ENCODE data around the gene MACROD2.

The MACROD2 gene

DNA sequence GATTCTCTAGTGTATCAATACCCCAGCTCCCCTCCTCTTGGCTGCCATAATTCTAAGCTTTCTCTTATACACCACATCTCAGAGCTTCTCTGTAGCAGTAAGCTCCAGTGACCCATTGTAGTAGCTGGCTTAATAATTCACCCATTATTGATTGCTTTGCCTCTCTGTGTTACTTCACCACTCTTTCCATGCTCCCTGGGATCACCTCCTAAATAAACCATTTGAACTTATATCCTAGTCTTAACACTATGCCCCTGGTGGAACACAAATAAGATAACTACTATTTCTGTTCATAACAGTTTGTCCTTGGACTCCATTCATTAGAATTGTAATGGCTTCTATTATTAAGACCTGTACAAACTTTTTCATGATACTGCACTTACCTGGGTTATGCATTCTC is 1819.0 kb downstream of the MACROD2 start:
- DNase-seq, result no peak

GRCh38 chr20:15814911-15815310 is 1819.6 kb downstream of the MACROD2 start:
- DNase-seq, result no peak

- DNase-seq, result no peak
Measured at GRCh38 chr20:15817351-15817750, 1822.0 kb downstream of the MACROD2 start.

- DNase-seq, result no peak
Measured at GRCh38 chr20:15818651-15819071, 1823.3 kb downstream of the MACROD2 start.

- DNase-seq, result no peak
Measured at GRCh38 chr20:15823718-15824117, 1828.4 kb downstream of the MACROD2 start.

DNA sequence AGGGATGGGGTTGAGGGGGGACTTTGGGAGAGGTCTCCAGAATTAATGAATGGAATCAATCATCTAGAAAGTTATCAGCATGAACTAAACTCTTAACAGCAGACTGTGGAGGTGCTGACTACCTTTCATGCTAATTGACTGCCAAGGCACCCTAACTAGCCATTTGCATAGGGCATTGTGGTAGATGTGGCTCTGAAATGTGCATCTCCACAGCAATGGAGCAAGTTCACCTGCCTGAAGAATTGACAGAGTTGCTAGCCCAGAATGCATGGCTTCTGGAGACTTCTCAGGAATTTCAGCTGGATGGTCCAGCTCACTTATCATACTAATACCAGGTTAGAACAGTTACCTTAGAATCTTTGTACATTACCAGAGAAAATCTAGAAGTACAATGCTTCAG is 1832.3 kb downstream of the MACROD2 start:
- DNase-seq, result no peak

- DNase-seq, result no peak
Measured at GRCh38 chr20:15831201-15831600, 1835.9 kb downstream of the MACROD2 start.

DNA sequence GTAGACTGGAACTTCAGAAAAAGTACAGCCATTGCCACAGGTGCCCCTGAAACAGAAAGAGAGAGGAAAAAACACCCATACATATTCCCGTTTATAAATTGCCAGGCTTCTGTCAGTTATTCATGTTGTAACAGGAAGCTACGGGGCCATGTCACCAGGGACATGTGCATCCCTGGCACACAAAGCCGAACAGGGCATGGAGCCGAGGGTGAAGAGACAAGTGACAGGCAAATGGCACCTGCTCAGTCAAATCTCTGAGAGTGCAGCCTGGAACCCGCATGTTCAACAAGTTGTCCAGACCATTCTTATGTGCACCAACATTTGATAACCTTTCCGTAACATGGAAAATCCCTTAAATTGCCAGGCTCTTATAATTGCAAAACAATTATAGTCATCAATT is 1837.2 kb downstream of the MACROD2 start:
- no peak for DNase-seq

- DNase-seq, result no peak
Measured at GRCh38 chr20:15834857-15835256, 1839.5 kb downstream of the MACROD2 start.

GRCh38 chr20:15835811-15836210 is 1840.5 kb downstream of the MACROD2 start:
- no peak for DNase-seq

DNA sequence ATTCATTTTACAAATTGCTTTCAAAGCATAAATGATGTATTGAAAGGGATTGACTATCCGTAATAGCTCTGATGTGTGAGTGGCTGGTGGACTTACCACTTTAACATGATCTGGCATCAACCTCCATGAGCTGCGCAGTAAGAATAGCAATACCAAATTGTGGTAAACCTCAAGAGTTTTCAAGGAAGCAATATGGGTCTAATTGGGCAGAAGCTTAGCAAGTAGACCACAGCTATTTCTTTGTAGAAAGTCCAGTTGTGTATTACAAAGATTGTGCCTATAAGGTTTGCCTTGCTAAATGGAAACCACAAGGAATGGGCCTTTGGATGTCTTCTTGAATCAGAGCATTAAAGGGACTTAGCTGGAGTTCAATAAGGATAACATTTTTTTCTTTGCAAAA is 1841.3 kb downstream of the MACROD2 start:
- no peak for DNase-seq

DNA sequence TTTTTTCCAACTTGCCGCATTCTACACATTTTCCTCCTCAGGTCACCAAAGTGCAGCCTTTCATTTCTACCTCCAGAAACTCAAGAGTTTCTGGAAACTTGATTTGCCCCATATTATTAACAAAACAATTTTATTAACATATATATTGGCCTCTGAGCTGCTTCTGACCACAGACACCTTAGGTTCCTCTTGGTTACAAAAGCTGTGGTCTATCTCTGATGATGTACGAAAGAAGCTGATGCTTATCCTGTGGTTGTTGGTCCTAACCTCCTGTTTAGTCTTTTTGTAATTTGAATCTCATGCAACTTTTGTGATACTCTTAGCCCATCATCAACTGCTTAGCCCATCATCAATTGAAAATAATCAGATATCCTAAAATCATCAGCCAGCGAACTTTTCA is 1842.2 kb downstream of the MACROD2 start:
- DNase-seq, result no peak

DNA sequence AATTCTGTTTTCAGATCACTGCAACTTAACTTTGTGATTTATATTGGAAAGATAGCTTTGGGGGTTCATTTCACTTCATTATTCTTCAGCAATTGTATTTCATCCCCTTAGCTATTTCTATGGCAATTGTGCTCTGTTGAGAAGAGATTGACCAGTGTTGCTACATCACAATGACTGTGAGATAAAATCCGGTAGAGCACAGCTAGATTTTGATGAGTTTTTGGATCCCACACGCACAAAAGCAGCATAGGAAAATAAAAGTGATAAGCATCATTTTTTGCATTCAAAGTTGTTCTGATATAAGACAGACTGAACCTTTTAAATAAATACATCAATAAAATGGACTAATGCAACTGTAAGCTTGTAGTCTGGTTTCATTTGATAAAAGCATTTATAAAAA is 1843.2 kb downstream of the MACROD2 start:
- DNase-seq, result no peak

- DNase-seq, result no peak
Measured at GRCh38 chr20:15840636-15841301, 1845.5 kb downstream of the MACROD2 start.

DNA sequence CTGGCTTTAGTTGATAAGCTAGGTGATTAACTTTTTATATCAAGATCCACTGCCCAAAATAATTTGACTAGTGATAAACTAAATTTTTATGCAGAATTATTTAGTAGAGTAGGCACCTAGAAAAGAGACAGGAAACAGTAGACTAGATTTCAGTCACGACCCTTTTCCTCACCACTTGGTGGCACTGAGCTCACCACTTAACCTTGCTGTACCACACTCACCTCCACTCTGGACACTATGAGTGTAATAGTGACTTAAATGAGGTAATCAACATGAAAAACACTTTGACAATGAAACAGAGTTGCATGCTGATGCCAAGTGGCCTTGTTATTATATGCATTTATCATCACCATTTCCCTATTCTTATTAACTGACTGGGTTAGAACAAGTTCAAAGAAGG is 1847.6 kb downstream of the MACROD2 start:
- no peak for DNase-seq

DNA sequence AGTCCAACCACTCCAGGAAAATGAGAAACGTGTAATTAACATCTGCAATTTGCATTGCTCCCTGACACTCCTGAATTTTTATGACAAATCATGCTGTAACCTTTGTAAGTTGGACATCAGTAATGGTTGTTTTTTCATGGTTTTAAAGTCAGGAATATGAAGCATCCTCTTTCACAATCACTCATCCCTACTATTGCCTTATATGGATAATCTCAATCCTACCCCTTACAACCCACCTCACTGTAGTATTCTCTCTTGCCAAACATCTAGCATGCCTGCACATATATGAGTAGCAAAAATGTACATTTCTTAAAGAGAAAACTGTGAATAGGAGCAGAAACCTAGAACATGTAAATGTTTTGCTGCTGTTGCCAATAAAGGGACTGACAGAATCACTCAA is 1848.5 kb downstream of the MACROD2 start:
- DNase-seq, result no peak

- no peak for DNase-seq
Measured at GRCh38 chr20:15847196-15847784, 1852.0 kb downstream of the MACROD2 start.

DNA sequence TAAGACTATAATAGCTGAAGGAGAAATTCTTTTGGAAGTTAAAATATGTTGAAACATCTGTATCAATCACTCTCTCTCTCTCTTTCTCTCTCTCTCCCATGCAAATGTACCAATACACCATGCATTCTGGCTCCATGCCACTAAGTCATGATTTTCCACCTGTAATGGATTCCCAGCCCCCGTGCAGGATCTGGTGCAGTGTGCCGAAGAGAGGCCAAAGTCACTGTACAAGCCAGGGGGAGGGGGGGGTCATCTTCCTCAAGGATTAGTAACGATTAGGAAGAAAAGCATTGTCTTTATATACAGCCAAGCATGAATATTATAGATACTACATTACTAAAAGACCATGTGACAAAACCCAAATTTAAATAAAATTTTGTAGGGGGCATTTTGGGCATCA is 1852.8 kb downstream of the MACROD2 start:
- DNase-seq, result no peak

DNA sequence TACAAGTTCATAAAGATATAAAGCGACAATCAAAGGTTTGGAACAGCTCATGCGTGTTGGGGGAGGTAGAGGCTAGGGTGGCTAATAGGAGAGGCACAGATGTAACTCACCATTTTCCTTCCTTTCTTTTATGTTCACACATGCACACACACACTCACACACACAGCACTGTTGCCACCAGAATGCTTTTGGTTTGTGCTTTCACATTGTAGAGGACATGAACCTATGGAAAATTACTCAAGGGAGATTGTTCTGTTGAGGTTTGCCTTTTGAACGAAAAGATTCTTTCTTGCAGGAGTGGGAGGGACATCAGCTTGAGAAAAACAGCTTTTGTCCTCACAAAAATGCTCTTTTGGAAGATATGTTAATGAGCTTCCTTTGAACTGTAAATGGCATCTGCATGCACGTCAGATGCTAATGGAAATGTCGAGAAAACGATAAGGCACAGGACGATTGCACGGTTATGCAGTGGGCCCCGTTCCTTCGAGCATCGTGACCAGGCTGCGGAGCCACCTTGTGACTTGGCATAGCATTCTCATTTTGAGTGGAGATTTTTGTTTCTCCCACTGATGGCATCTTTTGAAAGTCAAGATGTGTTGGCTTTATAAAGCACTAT is 1853.8 kb downstream of the MACROD2 start:
- no peak for DNase-seq

- no peak for DNase-seq
Measured at GRCh38 chr20:15851576-15852215, 1856.4 kb downstream of the MACROD2 start.

DNA sequence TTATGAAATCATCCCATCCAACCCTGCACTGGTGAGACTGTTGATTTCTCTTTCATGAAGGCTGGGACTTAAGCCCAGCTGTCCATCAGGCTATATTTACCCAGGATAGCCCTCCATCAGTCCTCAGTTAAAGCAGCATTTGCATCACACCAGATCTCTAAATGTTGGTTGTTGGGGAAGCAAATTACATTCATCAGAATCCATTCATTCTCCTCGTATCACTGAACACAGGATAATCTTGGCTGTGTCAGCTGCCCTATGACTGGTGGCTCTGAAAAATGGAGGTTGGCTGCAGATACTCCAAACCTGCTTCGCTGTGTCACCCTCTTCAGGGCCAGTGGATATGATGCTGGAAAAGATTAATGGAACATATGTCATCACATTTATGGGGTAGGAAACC is 1859.6 kb downstream of the MACROD2 start:
- no peak for DNase-seq

GRCh38 chr20:15857173-15857784 is 1862.0 kb downstream of the MACROD2 start:
- no peak for DNase-seq

- DNase-seq, result no peak
Measured at GRCh38 chr20:15859061-15859460, 1863.7 kb downstream of the MACROD2 start.

- no peak for DNase-seq
Measured at GRCh38 chr20:15860850-15861249, 1865.5 kb downstream of the MACROD2 start.
